OCI-LY7 (cell line): ENCODE results near the gene METTL23.

Experiments used
- CTCF ChIP-seq: fragments of 200-600 bp; sonication (generic); conservative IDR thresholded peaks from 2 replicates; pipeline ENCODE4 v1.5.1; 2014; ENCODE audit warnings: mild to moderate bottlenecking, antibody characterized with exemption, low read length, moderate library complexity, mixed read lengths
- EZH2phosphoT487 ChIP-seq: fragments of 200-600 bp; sonication (generic); IDR thresholded peaks from 2 replicates; pipeline ENCODE4 v1.6.1; 2018; ENCODE audit warnings: low read depth, borderline replicate concordance, mild to moderate bottlenecking, mixed run types, antibody characterized with exemption, low read length, moderate library complexity, mixed read lengths

- TF ChIP-seq CTCF (no peak), EZH2phosphoT487 (no peak)
Measured at GRCh38 chr17:76683921-76684745, 42.5 kb upstream of the METTL23 start.
